ENCODE results near the gene GIT2. TPM values are rescaled to one million over a fixed set of nuclear protein-coding genes. Genes with fewer than 3 reads are reported as not detected.
"Not testable (repeated sequence)": the region's sequence is repeated elsewhere in the genome, so short reads cannot be mapped to it uniquely, and the experiment has no call there.

The GIT2 gene
- total RNA-seq, 1 donor from 2014 or later, result 43.0 TPM

DNA sequence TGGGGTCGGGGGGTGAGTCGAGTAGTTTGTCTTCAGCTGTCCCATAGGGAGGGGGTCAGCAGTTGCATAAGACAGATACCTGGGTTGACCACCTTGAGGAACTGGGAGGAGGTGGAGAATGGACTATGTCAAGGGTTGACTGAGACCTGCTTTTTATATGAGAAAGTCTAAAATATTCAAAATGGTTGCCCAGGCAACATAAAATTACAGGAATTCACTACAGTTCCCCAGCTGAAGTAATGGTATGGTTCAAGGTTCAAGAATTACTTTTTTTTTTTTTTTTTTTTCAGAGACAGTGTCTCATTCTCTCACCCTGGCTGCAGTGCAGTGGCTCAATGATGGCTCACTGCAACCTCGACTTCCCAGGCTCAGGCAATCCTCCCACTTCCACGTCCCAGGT lies 101.2 kb downstream of the GIT2 start:
- DNase-seq (ENCODE audit: extremely low spot score in 2 of 2), result no peak
- H3K9me3 ChIP-seq, result no peaks in the 10 kb centered on the region
- H3K36me3 ChIP-seq, result no peaks in the 10 kb centered on the region
- intact Hi-C loops (cut with DNase I), result no loop called here
- H3K4me1 ChIP-seq, result peaks cover 6% of the 10 kb centered on the region
- H3K27me3 ChIP-seq, result no peaks in the 10 kb centered on the region
- no peak for TF ChIP-seq POLR2A (IDR thresholded peaks at IDR 0.05)
- TF ChIP-seq POLR2AphosphoS5 (IDR thresholded peaks at IDR 0.05; ENCODE audit: insufficient read depth in 1 of 2, low read depth in 1 of 2), result no peak
- TF ChIP-seq, protein P1, sequence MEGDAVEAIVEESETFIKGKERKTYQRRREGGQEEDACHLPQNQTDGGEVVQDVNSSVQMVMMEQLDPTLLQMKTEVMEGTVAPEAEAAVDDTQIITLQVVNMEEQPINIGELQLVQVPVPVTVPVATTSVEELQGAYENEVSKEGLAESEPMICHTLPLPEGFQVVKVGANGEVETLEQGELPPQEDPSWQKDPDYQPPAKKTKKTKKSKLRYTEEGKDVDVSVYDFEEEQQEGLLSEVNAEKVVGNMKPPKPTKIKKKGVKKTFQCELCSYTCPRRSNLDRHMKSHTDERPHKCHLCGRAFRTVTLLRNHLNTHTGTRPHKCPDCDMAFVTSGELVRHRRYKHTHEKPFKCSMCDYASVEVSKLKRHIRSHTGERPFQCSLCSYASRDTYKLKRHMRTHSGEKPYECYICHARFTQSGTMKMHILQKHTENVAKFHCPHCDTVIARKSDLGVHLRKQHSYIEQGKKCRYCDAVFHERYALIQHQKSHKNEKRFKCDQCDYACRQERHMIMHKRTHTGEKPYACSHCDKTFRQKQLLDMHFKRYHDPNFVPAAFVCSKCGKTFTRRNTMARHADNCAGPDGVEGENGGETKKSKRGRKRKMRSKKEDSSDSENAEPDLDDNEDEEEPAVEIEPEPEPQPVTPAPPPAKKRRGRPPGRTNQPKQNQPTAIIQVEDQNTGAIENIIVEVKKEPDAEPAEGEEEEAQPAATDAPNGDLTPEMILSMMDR (IDR thresholded peaks at IDR 0.05), result no peak
- H3K27ac ChIP-seq, result no peak overlapping the region
- no peak overlapping the region for H3K4me3 ChIP-seq

DNA sequence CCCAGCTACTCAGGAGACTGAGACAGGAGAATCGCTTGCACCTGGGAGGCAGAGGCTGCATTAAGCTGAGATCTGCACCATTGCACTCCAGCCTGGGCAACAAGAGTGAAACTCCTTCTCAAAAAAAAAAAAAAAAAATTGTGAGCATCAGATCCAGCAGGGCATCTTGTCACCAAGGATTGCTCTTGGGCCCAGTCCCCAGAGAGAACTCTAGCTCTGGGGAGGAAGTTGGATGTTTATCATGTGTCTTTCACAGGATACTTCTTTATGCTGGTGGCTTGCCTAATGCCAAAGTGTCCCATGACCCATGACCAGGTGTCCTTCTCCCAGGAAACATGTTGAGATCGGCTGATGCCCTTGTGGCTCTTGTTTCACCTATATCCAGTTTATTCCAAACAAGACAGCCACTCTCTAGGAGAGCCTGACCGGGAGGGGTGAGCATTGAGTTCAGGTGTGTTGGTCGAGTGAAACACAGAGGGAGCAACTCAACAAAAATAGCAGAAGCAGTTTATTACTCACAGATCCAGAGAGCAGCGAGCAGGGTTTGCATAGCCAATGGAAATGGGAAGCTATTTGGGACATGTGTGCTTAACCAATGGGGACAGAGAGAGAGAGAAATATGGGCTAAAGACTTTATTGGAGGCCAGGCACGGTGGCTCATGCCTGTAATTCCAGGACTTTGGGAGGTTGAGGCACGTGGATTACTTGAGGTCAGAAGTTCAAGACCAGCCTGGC lies 102.7 kb downstream of the GIT2 start:
- Histone ChIP-seq H3K4me1 (peaks cover 13% of the 10 kb centered on the region), H3K36me3 (no peaks in the 10 kb centered on the region), H3K9me3 (no peaks in the 10 kb centered on the region), H3K27me3 (no peaks in the 10 kb centered on the region), H3K27ac (no peak overlapping the region), H3K4me3 (no peak overlapping the region)
- intact Hi-C loops (cut with DNase I), result no loop called here
- TF ChIP-seq POLR2A (IDR thresholded peaks at IDR 0.05), result no peak
- TF ChIP-seq, protein P1 (IDR thresholded peaks at IDR 0.05), result no peak
- TF ChIP-seq POLR2AphosphoS5 (IDR thresholded peaks at IDR 0.05; ENCODE audit: insufficient read depth in 1 of 2, low read depth in 1 of 2), result no peak
- DNase-seq (ENCODE audit: extremely low spot score in 2 of 2), result no peak

DNA sequence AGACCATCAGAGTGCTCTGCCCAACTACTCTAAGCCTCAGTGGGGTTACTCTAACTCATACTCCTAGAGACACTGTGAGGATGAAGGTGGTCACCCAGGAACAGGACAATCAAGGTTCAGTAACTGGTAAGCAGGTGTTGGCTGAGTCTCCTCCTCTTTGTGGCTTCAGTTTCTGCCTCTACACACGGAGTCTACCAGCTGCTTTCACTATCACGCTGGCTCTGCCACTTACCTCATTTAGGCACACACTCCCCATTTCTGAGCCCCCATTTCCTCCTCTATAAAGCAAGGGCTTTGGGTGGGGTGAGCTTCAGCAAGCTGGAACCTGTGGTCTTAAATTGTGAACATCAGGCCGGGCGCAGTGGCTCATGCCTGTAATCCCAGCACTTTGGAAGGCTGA lies 103.4 kb downstream of the GIT2 start:
- Histone ChIP-seq H3K27me3 (no peaks in the 10 kb centered on the region), H3K4me1 (peaks cover 20% of the 10 kb centered on the region), H3K4me3 (no peak overlapping the region), H3K36me3 (no peaks in the 10 kb centered on the region), H3K27ac (no peak overlapping the region), H3K9me3 (no peaks in the 10 kb centered on the region)
- TF ChIP-seq POLR2A (IDR thresholded peaks at IDR 0.05) (no peak), POLR2AphosphoS5 (IDR thresholded peaks at IDR 0.05; ENCODE audit: insufficient read depth in 1 of 2, low read depth in 1 of 2) (no peak)
- TF ChIP-seq, protein P1 (IDR thresholded peaks at IDR 0.05), result no peak
- no peak for DNase-seq (ENCODE audit: extremely low spot score in 2 of 2)
- intact Hi-C loops (cut with DNase I), result no loop called here

DNA sequence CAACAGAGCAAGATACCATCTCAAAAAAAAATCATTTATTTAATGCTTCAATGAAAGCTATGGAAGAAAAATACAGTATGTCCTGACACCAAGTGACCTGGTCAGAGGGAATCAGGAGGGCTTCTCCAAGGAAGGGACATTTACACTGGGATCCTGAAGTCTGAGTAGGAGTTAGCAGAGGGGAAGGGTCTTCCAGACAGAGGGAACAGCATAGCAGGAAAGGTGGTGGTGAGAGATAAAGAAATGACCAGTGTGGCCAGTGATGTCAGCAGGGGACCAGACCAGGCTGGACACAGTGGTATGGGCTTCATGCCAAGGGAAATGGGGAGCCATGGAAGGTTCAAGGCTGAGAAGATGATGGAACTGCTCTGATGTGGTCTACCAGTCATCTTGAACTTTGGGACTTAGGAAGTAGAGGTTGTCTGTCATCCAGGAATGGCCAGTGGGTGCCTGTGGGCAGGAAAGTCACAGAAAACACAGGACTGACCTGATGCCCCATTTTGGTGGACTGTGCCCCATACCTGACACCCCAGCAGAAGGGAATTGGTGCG lies 103.9 kb downstream of the GIT2 start:
- Histone ChIP-seq H3K27me3 (no peaks in the 10 kb centered on the region), H3K27ac (no peak overlapping the region), H3K36me3 (no peaks in the 10 kb centered on the region), H3K4me3 (no peak overlapping the region), H3K4me1 (peaks cover 23% of the 10 kb centered on the region), H3K9me3 (no peaks in the 10 kb centered on the region)
- intact Hi-C loops (cut with DNase I), result no loop called here
- DNase-seq (ENCODE audit: extremely low spot score in 2 of 2), result no peak
- TF ChIP-seq POLR2A (IDR thresholded peaks at IDR 0.05) (no peak), POLR2AphosphoS5 (IDR thresholded peaks at IDR 0.05; ENCODE audit: insufficient read depth in 1 of 2, low read depth in 1 of 2) (no peak)
- TF ChIP-seq, protein P1 (IDR thresholded peaks at IDR 0.05), result no peak

DNA sequence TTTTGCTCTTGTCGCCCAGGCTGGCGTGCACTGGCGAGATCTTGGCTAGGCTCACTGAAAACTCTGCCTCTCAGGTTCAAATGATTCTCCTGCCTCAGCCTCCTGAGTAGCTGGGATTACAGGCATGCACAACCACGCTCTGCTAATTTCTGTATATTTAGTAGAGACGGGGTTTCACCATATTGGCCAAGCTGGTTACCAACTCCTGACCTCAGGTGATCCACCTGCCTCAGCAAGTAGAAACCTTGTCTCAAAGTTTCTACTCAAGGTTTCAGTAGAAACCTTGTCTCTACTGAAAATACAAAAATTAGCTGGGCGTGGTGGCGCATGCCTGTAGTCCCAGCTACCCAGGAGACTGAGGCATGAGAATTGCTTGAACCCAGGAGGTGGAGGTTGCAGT lies 104.4 kb downstream of the GIT2 start:
- H3K9me3 ChIP-seq, result not testable (repeated sequence)
- H3K4me1 ChIP-seq, result peaks cover 23% of the 10 kb centered on the region

More for the DNA sequence above, 104.4 kb downstream of the GIT2 start:
- intact Hi-C loops (cut with DNase I); DNase-seq (ENCODE audit: extremely low spot score in 2 of 2); H3K27me3 ChIP-seq; H3K27ac ChIP-seq; H3K36me3 ChIP-seq; H3K4me3 ChIP-seq: not testable (repeated sequence)
